GM19035 (cell line): ENCODE data around the gene MRPL43.
A peak's percentile ranks its signal among the peaks of the same experiment; 100 is the strongest.

Source experiments
- ATAC-seq: cut with Tn5 transposase; IDR thresholded peaks from one replicate; pipeline ENCODE4 v1.9.1; 2021; ENCODE audit not compliant: unreplicated experiment

Gene MRPL43

DNA sequence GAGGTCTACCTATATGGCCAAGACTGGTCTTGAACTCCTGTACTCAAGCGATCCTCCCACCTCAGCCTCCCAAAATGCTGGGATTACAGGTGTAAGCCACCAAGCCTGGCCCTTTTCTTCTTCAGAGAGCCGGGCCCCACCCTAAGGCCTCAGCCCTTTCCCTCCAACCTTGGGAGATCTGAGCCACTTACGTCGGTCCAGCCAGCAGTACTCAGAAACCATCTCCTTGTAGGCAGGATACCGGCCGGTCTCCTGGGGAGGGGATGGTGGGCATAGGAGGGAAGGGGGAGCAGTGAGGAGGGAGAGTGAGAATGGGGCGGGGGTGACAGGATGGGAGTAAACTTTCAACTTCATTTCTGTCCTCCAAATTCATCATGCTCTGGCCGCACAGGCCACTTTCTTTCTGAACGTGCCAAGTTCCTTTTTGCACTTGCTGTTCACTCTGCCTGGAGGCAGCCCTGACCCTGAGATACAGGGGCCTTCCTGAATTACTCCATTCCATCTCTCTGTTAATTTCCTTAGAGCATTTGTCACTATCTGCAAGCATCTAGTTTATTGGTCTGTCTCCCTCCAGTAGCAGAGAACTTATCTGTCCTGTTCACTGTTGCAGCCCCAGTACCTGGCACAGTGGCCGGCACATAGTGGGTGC, 33.3 kb upstream of the MRPL43 start:
- ATAC-seq = no peak

DNA sequence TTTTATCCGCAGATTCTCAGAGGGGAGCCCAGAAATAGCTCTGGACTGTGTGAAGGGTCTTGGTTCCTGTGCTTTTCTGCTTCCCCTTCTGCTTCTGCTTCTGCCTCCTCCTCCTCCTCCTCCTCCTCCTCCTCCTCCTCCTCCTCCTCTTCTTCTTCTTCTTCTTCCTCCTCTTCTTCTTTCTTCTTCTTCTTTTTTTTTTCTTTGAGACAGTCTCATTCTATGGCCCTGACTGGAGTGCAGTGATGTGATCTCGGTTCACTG, 32.1 kb upstream of the MRPL43 start:
- no peak for ATAC-seq

GRCh38 chr10:101018600-101019439, 31.5 kb upstream of the MRPL43 start:
- ATAC-seq = no peak

- ATAC-seq = no peak
Observed at GRCh38 chr10:101018118-101018599, 30.9 kb upstream of the MRPL43 start.

GRCh38 chr10:101016814-101017213, 29.5 kb upstream of the MRPL43 start:
- ATAC-seq = no peak

- ATAC-seq = no peak
Observed at GRCh38 chr10:101015582-101015973, 28.3 kb upstream of the MRPL43 start.

- ATAC-seq = no peak
Observed at GRCh38 chr10:101014966-101015581, 27.8 kb upstream of the MRPL43 start.

- no peak for ATAC-seq
Observed at GRCh38 chr10:101014230-101014884, 27.1 kb upstream of the MRPL43 start.

- no peak for ATAC-seq
Observed at GRCh38 chr10:101013365-101013825, 26.1 kb upstream of the MRPL43 start.

DNA sequence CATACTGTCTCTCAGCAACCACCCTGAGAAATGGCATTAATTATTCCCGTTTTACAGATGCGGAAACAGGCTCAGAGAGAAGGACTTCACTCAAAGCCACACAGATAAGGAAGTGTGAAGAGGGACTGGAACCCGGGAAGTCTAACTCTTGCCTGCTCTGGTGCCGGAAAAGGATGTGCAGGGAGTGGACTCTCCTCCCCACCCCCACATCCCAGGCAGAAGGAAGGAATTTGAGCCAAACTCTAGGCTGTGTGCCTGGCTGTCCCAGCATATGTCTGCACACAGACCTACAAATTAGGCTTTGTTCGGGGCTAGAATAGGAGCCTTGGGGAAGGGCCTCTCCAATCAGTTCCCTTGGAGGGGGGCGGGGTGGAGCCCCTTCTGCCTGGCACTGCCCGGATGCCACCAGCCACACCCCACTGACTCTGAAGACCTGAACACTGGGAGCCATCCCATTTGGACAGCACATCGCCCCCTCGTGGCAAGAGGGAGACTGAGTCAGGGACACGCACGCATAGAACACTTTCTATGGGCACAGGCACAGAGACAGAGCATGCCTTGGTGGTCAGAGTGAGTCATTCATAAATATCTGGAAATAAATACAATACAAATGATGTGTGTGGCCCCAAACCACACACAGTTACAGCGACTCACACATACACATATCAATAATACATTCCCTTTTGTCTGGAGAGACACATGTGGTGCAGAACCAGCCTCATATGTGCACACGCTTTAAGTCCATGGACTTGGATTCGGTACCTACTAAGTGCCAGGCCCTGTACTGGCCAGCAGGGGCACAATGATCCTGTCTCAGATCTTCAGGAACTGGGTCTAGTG, 25.4 kb upstream of the MRPL43 start:
- peak; percentile 75 for ATAC-seq

GRCh38 chr10:101011517-101012423, 24.5 kb upstream of the MRPL43 start:
- no peak for ATAC-seq

GRCh38 chr10:101010329-101010728, 23.0 kb upstream of the MRPL43 start:
- ATAC-seq = no peak

DNA sequence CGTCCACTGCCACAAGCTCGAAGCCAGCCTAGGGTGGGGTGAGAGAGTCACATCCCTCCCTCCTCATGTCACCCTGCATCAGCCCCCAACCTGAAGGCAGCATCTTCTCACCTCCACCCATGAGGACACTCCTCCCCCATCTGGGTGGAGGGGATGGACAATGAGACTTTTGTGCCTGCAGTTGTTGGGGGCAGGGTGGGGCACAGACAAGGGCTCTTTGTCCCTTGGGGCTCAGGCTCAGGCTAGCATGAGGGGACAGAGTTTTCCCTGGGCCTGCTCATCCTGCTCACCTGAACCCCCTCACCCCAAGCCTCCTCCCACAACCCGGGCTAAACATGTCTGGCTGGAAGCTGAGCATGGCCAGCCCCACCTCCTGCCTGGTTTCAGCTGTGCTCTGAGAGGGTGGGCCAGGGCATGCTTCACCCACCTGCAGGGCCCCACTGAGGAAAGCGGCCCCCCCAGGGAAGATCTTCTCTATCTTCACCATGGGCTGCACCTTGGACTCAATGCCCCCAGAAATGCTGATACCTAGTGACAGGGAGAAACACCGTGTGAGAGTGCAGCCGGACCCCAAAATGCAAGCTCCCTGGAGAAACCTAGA, 21.6 kb upstream of the MRPL43 start:
- ATAC-seq = no peak

DNA sequence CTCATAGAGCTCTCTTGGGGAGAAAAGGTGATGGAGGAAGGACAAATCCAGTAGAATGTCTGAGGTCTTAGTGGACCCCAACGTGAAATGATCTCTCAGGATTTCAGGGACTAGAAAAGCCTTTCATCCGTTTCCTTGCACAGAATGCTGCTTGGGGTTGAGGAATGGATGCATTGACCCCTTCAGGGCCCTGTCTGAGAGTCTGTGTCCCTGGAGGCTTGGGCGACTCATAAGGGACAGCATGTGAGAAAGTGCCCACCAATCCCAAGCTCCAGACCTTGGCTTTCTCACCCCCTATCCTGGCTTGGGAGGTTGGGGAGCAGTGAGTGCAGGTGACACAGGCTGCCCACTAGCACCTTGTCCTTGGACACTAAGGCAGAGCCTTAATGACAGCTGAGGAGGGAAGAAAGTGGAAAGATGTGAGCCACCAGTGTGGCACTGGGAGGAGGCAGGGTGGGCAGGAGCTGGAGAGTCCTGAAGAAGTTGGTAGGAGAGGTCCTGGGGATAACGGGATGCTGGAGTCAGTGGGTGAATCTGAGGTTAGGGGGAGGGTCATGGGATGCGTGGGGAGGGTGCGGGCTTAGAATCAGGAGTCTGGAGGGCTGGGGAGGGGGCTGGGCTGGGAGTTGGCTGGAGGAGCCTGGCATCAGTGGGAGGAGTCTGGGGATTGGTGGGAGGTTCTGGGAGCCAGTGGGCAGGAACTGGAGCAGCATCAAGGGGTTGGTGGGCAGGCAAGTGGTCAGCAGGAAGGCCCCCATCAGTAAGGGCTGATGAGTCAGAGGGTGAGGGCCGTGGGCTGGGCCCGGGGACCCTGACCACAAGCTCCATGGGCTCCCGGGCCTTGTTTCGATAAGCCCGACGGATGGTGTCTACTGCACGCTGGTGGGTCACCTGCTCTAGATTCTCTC, 20.9 kb upstream of the MRPL43 start:
- no peak for ATAC-seq

GRCh38 chr10:101007099-101007711, 19.9 kb upstream of the MRPL43 start:
- ATAC-seq = no peak

DNA sequence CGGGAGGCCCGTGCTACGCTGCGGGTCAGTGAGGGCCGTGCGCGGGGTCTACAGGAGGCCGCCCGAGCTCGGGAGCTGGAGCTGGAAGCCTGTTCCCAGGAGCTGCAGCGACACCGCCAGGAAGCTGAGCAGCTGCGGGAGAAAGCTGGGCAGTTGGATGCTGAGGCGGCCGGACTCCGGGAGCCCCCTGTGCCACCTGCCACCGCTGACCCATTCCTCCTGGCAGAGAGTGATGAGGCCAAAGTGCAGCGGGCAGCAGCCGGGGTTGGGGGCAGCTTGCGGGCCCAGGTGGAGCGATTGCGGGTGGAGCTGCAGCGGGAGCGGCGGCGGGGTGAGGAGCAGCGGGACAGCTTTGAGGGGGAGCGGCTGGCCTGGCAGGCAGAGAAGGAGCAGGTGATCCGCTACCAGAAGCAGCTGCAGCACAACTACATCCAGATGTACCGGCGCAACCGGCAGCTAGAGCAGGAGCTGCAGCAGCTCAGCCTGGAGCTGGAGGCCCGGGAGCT, 19.3 kb upstream of the MRPL43 start:
- ATAC-seq = no peak

DNA sequence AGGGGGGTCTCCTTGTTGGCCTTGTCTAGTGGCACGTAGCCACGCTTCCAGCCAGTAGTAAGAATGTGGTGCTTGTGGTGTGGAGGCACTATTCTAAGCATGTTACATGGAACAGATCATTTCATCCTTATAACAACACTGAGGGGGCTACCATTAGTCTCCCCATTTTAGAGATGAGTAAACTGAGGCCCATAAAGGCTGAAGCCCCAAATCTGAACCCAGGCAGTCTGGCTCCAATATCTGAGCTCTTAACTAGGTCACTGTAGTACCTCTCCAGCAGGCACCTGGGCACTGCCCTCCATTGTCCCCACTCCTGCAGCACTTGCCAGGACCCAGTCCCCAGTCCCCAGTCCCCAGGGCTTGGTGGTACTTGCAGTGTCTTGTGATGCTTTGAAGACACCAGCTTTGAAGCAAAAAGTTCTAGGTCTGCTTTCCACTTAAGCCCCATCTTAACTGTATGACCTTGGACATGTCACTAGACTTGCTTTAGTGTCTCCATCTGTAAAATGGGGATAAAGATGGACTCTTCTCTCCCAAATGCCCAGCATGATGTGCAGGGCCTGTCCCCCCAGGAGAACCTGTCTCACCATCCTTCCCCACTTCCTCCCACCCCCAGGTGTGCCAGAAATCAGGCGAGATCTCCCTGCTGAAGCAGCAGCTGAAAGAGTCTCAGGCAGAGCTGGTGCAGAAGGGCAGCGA, 18.7 kb upstream of the MRPL43 start:
- no peak for ATAC-seq
